ENCODE measurements around the gene ECHS1.

DNA sequence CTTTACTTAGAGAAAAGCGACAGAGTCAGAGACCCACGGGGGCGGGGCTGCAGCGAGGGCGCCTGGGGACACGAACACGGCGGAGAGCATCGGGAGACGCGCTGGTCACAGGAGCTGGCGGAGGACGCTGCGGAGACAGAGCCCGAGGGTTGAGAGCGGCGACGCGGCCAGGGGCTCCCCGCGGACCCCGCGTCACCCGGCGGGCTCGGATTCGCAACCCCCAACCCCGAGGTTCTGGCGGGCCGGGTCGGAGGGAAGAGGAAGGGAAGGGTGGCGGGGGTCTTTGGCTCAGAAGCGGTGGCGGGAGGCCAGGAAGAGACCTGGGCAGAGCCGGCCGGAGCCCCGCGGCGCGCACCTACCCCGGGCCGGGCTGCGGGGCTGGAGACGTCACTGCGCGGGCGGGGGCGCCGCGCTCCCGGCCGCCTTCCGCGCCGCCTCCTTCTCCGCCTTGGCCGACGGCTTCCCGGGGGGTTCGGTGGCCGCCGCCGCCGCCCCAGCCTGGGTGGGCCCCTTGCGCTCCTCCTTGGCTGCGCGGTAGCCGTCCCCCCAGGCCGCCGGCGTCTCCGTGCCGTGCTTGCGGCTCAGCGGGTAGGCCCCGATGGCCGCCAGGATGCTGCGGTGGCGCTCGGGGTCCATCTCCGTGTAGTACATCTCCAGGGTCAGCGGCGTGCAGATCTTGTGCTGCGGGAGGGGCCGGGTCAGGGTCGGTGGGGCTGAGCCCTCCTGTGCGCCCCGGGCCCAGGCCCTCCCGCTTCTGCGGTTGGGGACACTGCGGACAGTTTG, 47.5 kb downstream of the ECHS1 start:
- TF ChIP-seq CTCF (IDR thresholded peaks at IDR 0.05), result no peak
- no peak for TF ChIP-seq POLR2A (IDR thresholded peaks at IDR 0.05)
